ES-I3 (cell line): ENCODE data around the gene MAPKAP1.

Experiments
- H3K36me3 ChIP-seq: 2 replicates; pipeline ENCODE4 v1.6.1; 2013; ENCODE audit warnings: mild to moderate bottlenecking, low read length, control low read depth, moderate library complexity; ENCODE audit not compliant: insufficient read depth
- H3K4me1 ChIP-seq: 2 replicates; pipeline ENCODE4 v1.6.1; 2013; ENCODE audit warnings: mild to moderate bottlenecking, control low read depth, low read length; ENCODE audit not compliant: insufficient read depth
- H3K9ac ChIP-seq: 2 replicates; pipeline ENCODE4 v1.6.1; 2013; ENCODE audit warnings: low read depth, mild to moderate bottlenecking, low read length, moderate library complexity
- H3K9me3 ChIP-seq: 2 replicates; pipeline ENCODE4 v1.6.1; 2013; ENCODE audit warnings: mild to moderate bottlenecking, low read length, moderate library complexity; ENCODE audit not compliant: control insufficient read depth, insufficient read depth

MAPKAP1 gene

GRCh38 chr9:125679597-125680189 is 27.3 kb downstream of the MAPKAP1 start:
- no peak overlapping the region for H3K9ac ChIP-seq
- H3K4me1 ChIP-seq, result peaks cover 34% of the 10 kb centered on the region
- H3K36me3 ChIP-seq, result no peaks in the 10 kb centered on the region; the same call in 1 of the 2 replicates
- no peaks in the 10 kb centered on the region for H3K9me3 ChIP-seq

GRCh38 chr9:125674981-125675973 is 31.7 kb downstream of the MAPKAP1 start:
- no peak overlapping the region for H3K9ac ChIP-seq
- H3K9me3 ChIP-seq, result no peaks in the 10 kb centered on the region
- peaks cover 32% of the 10 kb centered on the region for H3K4me1 ChIP-seq
- H3K36me3 ChIP-seq, result no peaks in the 10 kb centered on the region

GRCh38 chr9:125672876-125673275 is 34.1 kb downstream of the MAPKAP1 start:
- Histone ChIP-seq H3K9ac (no peak overlapping the region), H3K9me3 (no peaks in the 10 kb centered on the region), H3K36me3 (no peaks in the 10 kb centered on the region), H3K4me1 (peaks cover 22% of the 10 kb centered on the region)

GRCh38 chr9:125663127-125663526 is 43.9 kb downstream of the MAPKAP1 start:
- H3K4me1 ChIP-seq, result peaks cover 18% of the 10 kb centered on the region
- H3K9me3 ChIP-seq, result no peaks in the 10 kb centered on the region
- no peak overlapping the region for H3K9ac ChIP-seq
- H3K36me3 ChIP-seq, result 0 out of 2 replicates have a peak, but pooled peaks cover 5% of the 10 kb centered on the region

GRCh38 chr9:125660557-125660956 is 46.5 kb downstream of the MAPKAP1 start:
- H3K4me1 ChIP-seq, result peaks cover 38% of the 10 kb centered on the region
- H3K36me3 ChIP-seq, result no peaks in the 10 kb centered on the region
- no peak overlapping the region for H3K9ac ChIP-seq
- no peaks in the 10 kb centered on the region for H3K9me3 ChIP-seq

- Histone ChIP-seq H3K9ac (no peak overlapping the region), H3K4me1 (peaks cover 44% of the 10 kb centered on the region)
Observed at GRCh38 chr9:125659954-125660353, 47.1 kb downstream of the MAPKAP1 start.

GRCh38 chr9:125659201-125659840 is 47.7 kb downstream of the MAPKAP1 start:
- Histone ChIP-seq H3K4me1 (peaks cover 51% of the 10 kb centered on the region), H3K9ac (no peak overlapping the region), H3K9me3 (no peaks in the 10 kb centered on the region), H3K36me3 (no peaks in the 10 kb centered on the region)

More at GRCh38 chr9:125659954-125660353, 47.1 kb downstream of the MAPKAP1 start:
- Histone ChIP-seq H3K9me3 (no peaks in the 10 kb centered on the region), H3K36me3 (no peaks in the 10 kb centered on the region)

GRCh38 chr9:125656560-125656959 is 50.4 kb downstream of the MAPKAP1 start:
- Histone ChIP-seq H3K9me3 (no peaks in the 10 kb centered on the region), H3K4me1 (peaks cover 73% of the 10 kb centered on the region), H3K36me3 (no peaks in the 10 kb centered on the region), H3K9ac (no peak overlapping the region)

- Histone ChIP-seq H3K9ac (no peak overlapping the region), H3K4me1 (peaks cover 76% of the 10 kb centered on the region), H3K9me3 (no peaks in the 10 kb centered on the region), H3K36me3 (no peaks in the 10 kb centered on the region)
Observed at GRCh38 chr9:125655691-125656410, 51.2 kb downstream of the MAPKAP1 start.

- H3K9ac ChIP-seq, result no peak overlapping the region
- H3K9me3 ChIP-seq, result no peaks in the 10 kb centered on the region
- peaks cover 79% of the 10 kb centered on the region for H3K4me1 ChIP-seq
- no peaks in the 10 kb centered on the region for H3K36me3 ChIP-seq
Observed at GRCh38 chr9:125655066-125655633, 51.9 kb downstream of the MAPKAP1 start.

- Histone ChIP-seq H3K9me3 (no peaks in the 10 kb centered on the region), H3K36me3 (no peaks in the 10 kb centered on the region), H3K9ac (no peak overlapping the region), H3K4me1 (peaks cover 79% of the 10 kb centered on the region)
Observed at GRCh38 chr9:125654121-125654520, 52.9 kb downstream of the MAPKAP1 start.

- H3K9ac ChIP-seq, result no peak overlapping the region; the same call in 1 of the 2 replicates
- no peaks in the 10 kb centered on the region for H3K9me3 ChIP-seq
- no peaks in the 10 kb centered on the region for H3K36me3 ChIP-seq
- H3K4me1 ChIP-seq, result peaks cover 83% of the 10 kb centered on the region
Observed at GRCh38 chr9:125653325-125653724, 53.7 kb downstream of the MAPKAP1 start.

GRCh38 chr9:125652759-125653158 is 54.2 kb downstream of the MAPKAP1 start:
- Histone ChIP-seq H3K4me1 (peaks cover 84% of the 10 kb centered on the region), H3K9me3 (no peaks in the 10 kb centered on the region), H3K9ac (no peak overlapping the region), H3K36me3 (no peaks in the 10 kb centered on the region)

GRCh38 chr9:125652233-125652594 is 54.8 kb downstream of the MAPKAP1 start:
- Histone ChIP-seq H3K4me1 (peaks cover 80% of the 10 kb centered on the region), H3K9ac (no peak overlapping the region), H3K36me3 (no peaks in the 10 kb centered on the region)

More at GRCh38 chr9:125652233-125652594, 54.8 kb downstream of the MAPKAP1 start:
- H3K9me3 ChIP-seq, result no peaks in the 10 kb centered on the region
